Measurements from ENCODE around the gene CLSTN2. TPM values are rescaled to one million over a fixed set of nuclear protein-coding genes. Genes with fewer than 3 reads are reported as not detected.

Gene CLSTN2
- total and polyA plus RNA-seq, 2 donors from 2014 or later, result 2.0 to 12.0 TPM

DNA sequence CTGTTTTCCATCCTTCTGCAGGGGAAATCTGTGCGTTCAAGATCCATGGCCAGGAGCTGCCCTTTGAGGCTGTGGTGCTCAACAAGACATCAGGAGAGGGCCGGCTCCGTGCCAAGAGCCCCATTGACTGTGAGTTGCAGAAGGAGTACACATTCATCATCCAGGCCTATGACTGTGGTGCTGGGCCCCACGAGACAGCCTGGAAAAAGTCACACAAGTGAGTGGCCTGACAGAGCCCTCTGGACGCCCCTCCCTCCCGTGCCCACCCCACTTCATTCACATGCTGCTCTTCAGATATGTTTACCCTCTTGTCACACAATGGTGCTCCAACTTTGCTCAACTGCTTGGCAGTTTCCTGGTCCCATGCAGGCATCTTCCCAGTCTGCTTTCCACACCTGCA is 468.6 kb downstream of the CLSTN2 start:
- Histone ChIP-seq H3K4me1 (ENCODE audit: control insufficient read depth in 2 of 3, insufficient read depth in 2 of 3, low read depth in 1 of 3, low read length in 3 of 3) (no peaks in the 10 kb centered on the region), H3K9ac (ENCODE audit: low read length in 3 of 3) (no peak overlapping the region), H3K36me3 (ENCODE audit: control insufficient read depth in 2 of 3, insufficient read depth in 3 of 3, low read length in 3 of 3) (no peaks in the 10 kb centered on the region), H3K9me3 (ENCODE audit: control insufficient read depth in 2 of 3, insufficient read depth in 1 of 3, low read length in 3 of 3) (no peaks in the 10 kb centered on the region), H3K27ac (ENCODE audit: low read depth in 2 of 2, low read length in 2 of 2) (no peak overlapping the region), H3K27me3 (ENCODE audit: control insufficient read depth, insufficient read depth, low read length) (no peaks in the 10 kb centered on the region), H3K4me3 (ENCODE audit: low read length in 3 of 3) (no peak overlapping the region)
- FAIRE-seq, result no peak
- no peak for TF ChIP-seq CTCF (IDR thresholded peaks at IDR 0.05; ENCODE audit: borderline replicate concordance, extremely low read depth, insufficient read depth)
- intact Hi-C loops (cut with DNase I), result no loop called here
- no peak for DNase-seq

DNA sequence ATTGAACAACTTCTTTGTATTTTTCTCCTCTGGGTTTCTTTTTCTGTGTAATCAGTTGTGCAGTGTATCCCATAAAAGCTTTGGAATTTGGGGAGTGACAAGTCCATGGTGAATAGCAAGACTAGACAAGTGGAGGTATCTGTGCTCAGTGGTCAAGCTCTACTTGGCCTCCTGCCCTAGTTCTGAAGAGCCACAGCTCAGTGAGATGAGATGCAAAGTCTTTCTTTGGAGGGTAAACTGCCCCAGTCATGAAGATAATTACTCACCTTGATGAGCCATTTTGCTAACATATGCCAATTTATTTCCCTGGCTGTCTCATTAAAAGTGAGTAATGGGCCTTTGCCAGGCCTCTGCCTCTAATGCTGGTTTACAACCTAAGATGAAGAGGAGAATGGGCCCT is 471.7 kb downstream of the CLSTN2 start:
- no peak for TF ChIP-seq CTCF (IDR thresholded peaks at IDR 0.05; ENCODE audit: borderline replicate concordance, extremely low read depth, insufficient read depth)
- Histone ChIP-seq H3K27me3 (ENCODE audit: control insufficient read depth, insufficient read depth, low read length) (no peaks in the 10 kb centered on the region), H3K9me3 (ENCODE audit: control insufficient read depth in 2 of 3, insufficient read depth in 1 of 3, low read length in 3 of 3) (peaks cover 0 to 2% (median 0%) of the 10 kb centered on the region in 3 donors), H3K4me1 (ENCODE audit: control insufficient read depth in 2 of 3, insufficient read depth in 2 of 3, low read depth in 1 of 3, low read length in 3 of 3) (no peaks in the 10 kb centered on the region), H3K4me3 (ENCODE audit: low read length in 3 of 3) (no peak overlapping the region), H3K27ac (ENCODE audit: low read depth in 2 of 2, low read length in 2 of 2) (no peak overlapping the region), H3K9ac (ENCODE audit: low read length in 3 of 3) (no peak overlapping the region), H3K36me3 (ENCODE audit: control insufficient read depth in 2 of 3, insufficient read depth in 3 of 3, low read length in 3 of 3) (no peaks in the 10 kb centered on the region)
- no peak for FAIRE-seq
- no peak for DNase-seq
- intact Hi-C loops (cut with DNase I), result no loop called here

GRCh38 chr3:140408252-140408651 is 473.3 kb downstream of the CLSTN2 start:
- no peak for TF ChIP-seq CTCF (IDR thresholded peaks at IDR 0.05; ENCODE audit: borderline replicate concordance, extremely low read depth, insufficient read depth)
- H3K4me3 ChIP-seq (ENCODE audit: low read length in 3 of 3), result no peak overlapping the region
- no peak for FAIRE-seq

DNA sequence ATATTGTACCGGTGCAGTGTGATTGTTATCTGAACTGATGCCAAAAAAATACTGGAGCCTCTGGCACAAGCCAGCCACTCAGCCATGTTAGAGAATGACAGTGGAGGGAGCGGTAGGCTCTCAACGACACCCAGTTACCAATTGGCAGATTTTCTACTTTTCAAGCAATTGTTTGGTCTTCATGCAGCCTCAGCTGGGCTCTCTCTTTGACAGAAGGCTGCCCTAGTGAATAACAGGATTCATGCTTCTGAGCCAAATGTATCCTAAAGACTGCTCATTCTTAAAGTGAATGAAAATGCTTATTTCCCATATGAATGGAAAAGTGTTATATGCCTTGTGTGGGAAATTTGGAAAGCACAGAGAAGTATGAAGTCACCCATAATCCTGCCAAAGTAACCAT is 481.7 kb downstream of the CLSTN2 start:
- no peak overlapping the region for H3K4me3 ChIP-seq (ENCODE audit: low read length in 3 of 3)
- FAIRE-seq (no peak), DNase-seq (no peak)
- peaks cover 0 to 2% (median 0%) of the 10 kb centered on the region in 3 donors for H3K9me3 ChIP-seq (ENCODE audit: control insufficient read depth in 2 of 3, insufficient read depth in 1 of 3, low read length in 3 of 3)
- intact Hi-C loops (cut with DNase I), result no loop called here
- H3K27me3 ChIP-seq (ENCODE audit: control insufficient read depth, insufficient read depth, low read length), result no peaks in the 10 kb centered on the region
- TF ChIP-seq CTCF (IDR thresholded peaks at IDR 0.05; ENCODE audit: borderline replicate concordance, extremely low read depth, insufficient read depth), result no peak
- H3K27ac ChIP-seq (ENCODE audit: low read depth in 2 of 2, low read length in 2 of 2), result no peak overlapping the region
- no peak overlapping the region for H3K9ac ChIP-seq (ENCODE audit: low read length in 3 of 3)
- H3K36me3 ChIP-seq (ENCODE audit: control insufficient read depth in 2 of 3, insufficient read depth in 3 of 3, low read length in 3 of 3), result no peaks in the 10 kb centered on the region
- peaks cover 0 to 2% (median 0%) of the 10 kb centered on the region in 3 donors for H3K4me1 ChIP-seq (ENCODE audit: control insufficient read depth in 2 of 3, insufficient read depth in 2 of 3, low read depth in 1 of 3, low read length in 3 of 3)

More at GRCh38 chr3:140408252-140408651, 473.3 kb downstream of the CLSTN2 start:
- no peaks in the 10 kb centered on the region for H3K4me1 ChIP-seq (ENCODE audit: control insufficient read depth in 2 of 3, insufficient read depth in 2 of 3, low read depth in 1 of 3, low read length in 3 of 3)
- no peak overlapping the region for H3K27ac ChIP-seq (ENCODE audit: low read depth in 2 of 2, low read length in 2 of 2)
- intact Hi-C loops (cut with DNase I), result no loop called here
- H3K9me3 ChIP-seq (ENCODE audit: control insufficient read depth in 2 of 3, insufficient read depth in 1 of 3, low read length in 3 of 3), result peaks cover 0 to 2% (median 0%) of the 10 kb centered on the region in 3 donors
- H3K27me3 ChIP-seq (ENCODE audit: control insufficient read depth, insufficient read depth, low read length), result no peaks in the 10 kb centered on the region
- H3K36me3 ChIP-seq (ENCODE audit: control insufficient read depth in 2 of 3, insufficient read depth in 3 of 3, low read length in 3 of 3), result no peaks in the 10 kb centered on the region
- no peak overlapping the region for H3K9ac ChIP-seq (ENCODE audit: low read length in 3 of 3)
- no peak for DNase-seq

All from kidney (tissue), 14 donors.